22Rv1 (cell line): ENCODE measurements around the gene CRYBB1.
A peak's percentile ranks its signal among the peaks of the same experiment; 100 is the strongest.

Experiments
- ZFX ChIP-seq: fragments of 450-650 bp; IDR thresholded peaks from 2 replicates; pipeline ENCODE4 v1.6.1; 2017; ENCODE audit warnings: antibody characterized with exemption, borderline replicate concordance
- TF ChIP-seq, protein P1 (sequence below): fragments of 450-650 bp; IDR thresholded peaks from 2 replicates; pipeline ENCODE4 v1.5.1; 2017; ENCODE audit warnings: mild to moderate bottlenecking

GRCh38 chr22:26665813-26666231, 48.0 kb upstream of the CRYBB1 start:
- TF ChIP-seq, protein P1, sequence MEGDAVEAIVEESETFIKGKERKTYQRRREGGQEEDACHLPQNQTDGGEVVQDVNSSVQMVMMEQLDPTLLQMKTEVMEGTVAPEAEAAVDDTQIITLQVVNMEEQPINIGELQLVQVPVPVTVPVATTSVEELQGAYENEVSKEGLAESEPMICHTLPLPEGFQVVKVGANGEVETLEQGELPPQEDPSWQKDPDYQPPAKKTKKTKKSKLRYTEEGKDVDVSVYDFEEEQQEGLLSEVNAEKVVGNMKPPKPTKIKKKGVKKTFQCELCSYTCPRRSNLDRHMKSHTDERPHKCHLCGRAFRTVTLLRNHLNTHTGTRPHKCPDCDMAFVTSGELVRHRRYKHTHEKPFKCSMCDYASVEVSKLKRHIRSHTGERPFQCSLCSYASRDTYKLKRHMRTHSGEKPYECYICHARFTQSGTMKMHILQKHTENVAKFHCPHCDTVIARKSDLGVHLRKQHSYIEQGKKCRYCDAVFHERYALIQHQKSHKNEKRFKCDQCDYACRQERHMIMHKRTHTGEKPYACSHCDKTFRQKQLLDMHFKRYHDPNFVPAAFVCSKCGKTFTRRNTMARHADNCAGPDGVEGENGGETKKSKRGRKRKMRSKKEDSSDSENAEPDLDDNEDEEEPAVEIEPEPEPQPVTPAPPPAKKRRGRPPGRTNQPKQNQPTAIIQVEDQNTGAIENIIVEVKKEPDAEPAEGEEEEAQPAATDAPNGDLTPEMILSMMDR: peak; percentile 18; the same call in 1 of the 2 replicates
- no peak for TF ChIP-seq ZFX
